Colonic mucosa (tissue), 4 donors: Measurements from ENCODE around the gene APOD. TPM values are rescaled to one million over a fixed set of nuclear protein-coding genes. Genes with fewer than 3 reads are reported as not detected.
"Not testable (repeated sequence)": the region's sequence is repeated elsewhere in the genome, so short reads cannot be mapped to it uniquely, and the experiment has no call there.

Experiments
- DNase-seq: peaks from one replicate; pipeline ENCODE4 v3.0.0-alpha.2; 2020
- H3K27ac ChIP-seq: fragments of 200-600 bp; one replicate; pipeline ENCODE4 v1.8.0; 2021
- H3K27me3 ChIP-seq: fragments of 200-600 bp; one replicate; pipeline ENCODE4 v1.8.0; 2021
- H3K36me3 ChIP-seq: fragments of 200-600 bp; one replicate; pipeline ENCODE4 v1.8.0; 2021
- H3K4me1 ChIP-seq: fragments of 200-600 bp; one replicate; pipeline ENCODE4 v1.8.0; 2021; ENCODE audit warnings: mild to moderate bottlenecking
- H3K4me3 ChIP-seq: fragments of 200-600 bp; one replicate; pipeline ENCODE4 v1.8.0; 2021
- H3K9ac ChIP-seq, 2 donors: one replicate each; pipeline ENCODE4 v1.7.0; 2013; ENCODE audit warnings: control low read depth in 2 of 2, low read depth in 2 of 2, low read length in 2 of 2
- H3K9me3 ChIP-seq: fragments of 200-600 bp; one replicate; pipeline ENCODE4 v1.8.0; 2021
- CTCF ChIP-seq: fragments of 200-600 bp; IDR thresholded peaks from one replicate; pipeline ENCODE4 v1.8.0; 2022; ENCODE audit warnings: antibody characterized with exemption, mild to moderate bottlenecking
- intact Hi-C: fragments of 100-400 bp; cut with DNase I; formaldehyde crosslinking; loops from one replicate; pipeline ENCODE4 v1.14.1; 2022
- total RNA-seq, 2 donors: library from RNA; stranded (reverse); fragmentation: NEBNext Ultra II Directional in 1 of 2; extraction: Animal tissue kit (Norgen Biotek cat#: 25700) in 1 of 2; gene quantifications; one replicate each; pipeline ENCODE4 v1.2.1, GENCODE V29; 2021
- donor health status: healthy.
- donor health status: DM: no; HTN: no; CAD: no.
- donor health status: DM: no; HTN: no; CAD: no.

The APOD gene
- total RNA-seq, 2 donors from 2014 or later, result 7.2 to 13.1 TPM

GRCh38 chr3:195616681-195617080 is 32.9 kb upstream of the APOD start:
- no peak for TF ChIP-seq CTCF
- DNase-seq, result peak; percentile 28
- Histone ChIP-seq H3K27me3 (no peaks in the 10 kb centered on the region), H3K36me3 (no peaks in the 10 kb centered on the region), H3K9ac (no peak overlapping the region), H3K4me1 (no peaks in the 10 kb centered on the region), H3K27ac (no peak overlapping the region), H3K4me3 (no peak overlapping the region), H3K9me3 (no peaks in the 10 kb centered on the region)
- intact Hi-C loops, result loop anchor here (5.0 kb wide), 1 partner anchor 111 kb away; no protein-coding TSS in a partner anchor

GRCh38 chr3:195615952-195616537 is 32.3 kb upstream of the APOD start:
- H3K27me3 ChIP-seq, H3K4me1 ChIP-seq, H3K9ac ChIP-seq, H3K36me3 ChIP-seq, H3K27ac ChIP-seq, H3K9me3 ChIP-seq, H3K4me3 ChIP-seq: not testable (repeated sequence)
- intact Hi-C loops, result loop anchor here (5.0 kb wide), 1 partner anchor 111 kb away; no protein-coding TSS in a partner anchor
- peak; percentile 27 for DNase-seq

- H3K9me3 ChIP-seq, H3K4me1 ChIP-seq, H3K27ac ChIP-seq, H3K4me3 ChIP-seq, H3K36me3 ChIP-seq, H3K9ac ChIP-seq, H3K27me3 ChIP-seq: not testable (repeated sequence)
- intact Hi-C loops, result loop anchor here (5.0 kb wide), 1 partner anchor 112 kb away; no protein-coding TSS in a partner anchor
- peak; percentile 57 for DNase-seq
These were observed 31.1 kb upstream of the APOD start for GRCh38 chr3:195614672-195615504.

- Histone ChIP-seq H3K9me3 (no peaks in the 10 kb centered on the region), H3K36me3 (no peaks in the 10 kb centered on the region), H3K4me3 (no peak overlapping the region), H3K27ac (no peak overlapping the region), H3K27me3 (no peaks in the 10 kb centered on the region), H3K4me1 (no peaks in the 10 kb centered on the region), H3K9ac (no peak overlapping the region)
- DNase-seq, result no peak
- intact Hi-C loops, result no loop called here
- no peak for TF ChIP-seq CTCF
These were observed 29.8 kb upstream of the APOD start for GRCh38 chr3:195613468-195614069.

- DNase-seq, result no peak
- H3K36me3 ChIP-seq, result no peaks in the 10 kb centered on the region
- intact Hi-C loops, result no loop called here
- no peak for TF ChIP-seq CTCF
- H3K27me3 ChIP-seq, result no peaks in the 10 kb centered on the region
- H3K27ac ChIP-seq, result no peak overlapping the region
- H3K4me3 ChIP-seq, result no peak overlapping the region
- H3K9me3 ChIP-seq, result no peaks in the 10 kb centered on the region
- no peaks in the 10 kb centered on the region for H3K4me1 ChIP-seq
- no peak overlapping the region for H3K9ac ChIP-seq
These were observed 28.5 kb upstream of the APOD start for GRCh38 chr3:195612075-195612800.

- intact Hi-C loops, result no loop called here
- Histone ChIP-seq H3K36me3 (no peaks in the 10 kb centered on the region), H3K9me3 (no peaks in the 10 kb centered on the region), H3K27me3 (no peaks in the 10 kb centered on the region), H3K9ac (no peak overlapping the region), H3K4me3 (no peak overlapping the region), H3K4me1 (no peaks in the 10 kb centered on the region), H3K27ac (no peak overlapping the region)
- TF ChIP-seq CTCF, result no peak
- DNase-seq, result peak; percentile 5
These were observed 25.5 kb upstream of the APOD start for GRCh38 chr3:195609229-195609628.

- intact Hi-C loops, H3K9ac ChIP-seq, H3K27ac ChIP-seq, H3K9me3 ChIP-seq, H3K27me3 ChIP-seq, DNase-seq, H3K4me3 ChIP-seq, H3K36me3 ChIP-seq, H3K4me1 ChIP-seq: not testable (repeated sequence)
These were observed 18.0 kb upstream of the APOD start for GRCh38 chr3:195601785-195602184.
